GM12873 (cell line): Measurements from ENCODE around the gene AFF3.

ENCODE experiments used
- CTCF ChIP-seq: IDR thresholded peaks from 2 replicates; pipeline ENCODE4 v1.5.1; 2012; ENCODE audit warnings: low read depth, mild to moderate bottlenecking, moderate library complexity, low read length, control low read depth; ENCODE audit not compliant: insufficient read depth; ENCODE audit errors: missing control alignments

The AFF3 gene

GRCh38 chr2:99821984-99822383 lies 320.4 kb downstream of the AFF3 start:
- TF ChIP-seq CTCF: no peak

- TF ChIP-seq CTCF: no peak
Observed at GRCh38 chr2:99821572-99821971, 320.8 kb downstream of the AFF3 start.

- no peak for TF ChIP-seq CTCF
Observed at GRCh38 chr2:99821039-99821438, 321.4 kb downstream of the AFF3 start.

DNA sequence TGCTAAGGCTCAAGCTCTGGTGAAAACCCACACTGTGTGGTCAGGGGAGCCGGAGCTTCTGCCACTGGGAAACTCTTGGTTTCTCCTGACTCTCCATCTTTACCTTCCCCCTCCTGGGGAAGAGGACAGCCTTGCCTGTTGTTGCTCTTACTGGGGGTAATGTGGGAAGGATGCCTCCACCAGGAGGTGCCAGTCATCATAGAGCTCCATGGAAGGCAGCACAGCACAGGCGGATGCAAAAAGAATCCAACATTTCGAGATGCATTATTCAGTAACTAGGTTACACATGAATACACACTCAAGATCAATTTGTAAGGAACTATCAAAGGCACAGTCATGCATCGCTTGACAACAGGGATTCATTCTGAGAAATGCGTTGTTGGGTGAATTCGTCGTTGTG lies 322.6 kb downstream of the AFF3 start:
- no peak for TF ChIP-seq CTCF

DNA sequence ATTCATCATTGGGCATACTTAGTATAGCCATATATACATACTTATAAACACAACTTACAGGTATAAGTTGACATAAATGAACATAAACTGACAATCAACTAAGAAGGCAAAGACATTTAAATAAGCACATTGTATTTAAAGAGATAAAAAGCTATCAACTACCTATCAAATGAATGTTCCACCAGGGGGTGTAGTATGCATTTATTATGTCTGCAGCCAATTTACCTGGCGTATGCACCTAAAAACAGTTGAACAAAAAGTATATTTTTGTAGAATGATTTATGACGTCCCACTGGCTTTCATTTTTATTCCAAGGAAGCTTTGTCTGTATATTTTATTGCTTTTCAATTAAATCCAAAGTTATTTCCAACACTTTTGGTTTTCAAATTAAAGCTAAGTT lies 323.5 kb downstream of the AFF3 start:
- TF ChIP-seq CTCF: no peak

- TF ChIP-seq CTCF: no peak
Observed at GRCh38 chr2:99816908-99817307, 325.5 kb downstream of the AFF3 start.

GRCh38 chr2:99812426-99812825 lies 330.0 kb downstream of the AFF3 start:
- no peak for TF ChIP-seq CTCF
